HG03108 (cell line): ENCODE measurements around the gene PINLYP.
"Not testable (repeated sequence)": the region's sequence is repeated elsewhere in the genome, so short reads cannot be mapped to it uniquely, and the experiment has no call there.

ENCODE experiments used
- ATAC-seq: cut with Tn5 transposase; IDR thresholded peaks from one replicate; pipeline ENCODE4 v1.9.1; 2021; ENCODE audit warnings: moderate library complexity; ENCODE audit not compliant: unreplicated experiment

The PINLYP gene

GRCh38 chr19:43600326-43600725 is 24.7 kb downstream of the PINLYP start:
- not testable (repeated sequence) for ATAC-seq

- ATAC-seq: no peak
Measured at GRCh38 chr19:43605875-43606568, 30.4 kb downstream of the PINLYP start.

- ATAC-seq: no peak
Measured at GRCh38 chr19:43606569-43607229, 31.1 kb downstream of the PINLYP start.

- no peak for ATAC-seq
Measured at GRCh38 chr19:43607238-43608205, 31.9 kb downstream of the PINLYP start.

- no peak for ATAC-seq
Measured at GRCh38 chr19:43609872-43610271, 34.3 kb downstream of the PINLYP start.

- ATAC-seq: no peak
Measured at GRCh38 chr19:43610493-43610892, 34.9 kb downstream of the PINLYP start.

- no peak for ATAC-seq
Measured at GRCh38 chr19:43611788-43612187, 36.2 kb downstream of the PINLYP start, which contains the start of gene SRRM5. SRRM5 (plus strand) TSS chr19:43612088; CDS start chr19:43612122, 34 bp downstream.

- no peak for ATAC-seq
Measured at GRCh38 chr19:43612374-43612773, 36.8 kb downstream of the PINLYP start.

GRCh38 chr19:43616306-43616705 is 40.7 kb downstream of the PINLYP start:
- no peak for ATAC-seq

GRCh38 chr19:43616954-43617353 is 41.4 kb downstream of the PINLYP start:
- ATAC-seq: no peak

GRCh38 chr19:43618921-43619261 is 43.3 kb downstream of the PINLYP start:
- ATAC-seq: peak; percentile 19

GRCh38 chr19:43619262-43620060 is 43.9 kb downstream of the PINLYP start, which contains the start of gene ZNF428:
ZNF428 (minus strand) TSS chr19:43619629; CDS start chr19:43614304, 5,325 bp downstream.
- peak; percentile 63 for ATAC-seq

GRCh38 chr19:43620061-43621001 is 44.7 kb downstream of the PINLYP start:
- peak; percentile 2 for ATAC-seq

- ATAC-seq: no peak
Measured at GRCh38 chr19:43622070-43622469, 46.5 kb downstream of the PINLYP start.

GRCh38 chr19:43622956-43623355 is 47.4 kb downstream of the PINLYP start:
- no peak for ATAC-seq

GRCh38 chr19:43623889-43624670 is 48.5 kb downstream of the PINLYP start:
- ATAC-seq: no peak

- ATAC-seq: no peak
Measured at GRCh38 chr19:43624933-43625332, 49.3 kb downstream of the PINLYP start.

GRCh38 chr19:43625918-43626579 is 50.4 kb downstream of the PINLYP start:
- no peak for ATAC-seq
